HG03139 (cell line): Measurements from ENCODE around the gene S100A3.

ENCODE experiments used
- ATAC-seq: cut with Tn5 transposase; IDR thresholded peaks from one replicate; pipeline ENCODE4 v1.9.1; 2021; ENCODE audit not compliant: unreplicated experiment

S100A3 gene

DNA sequence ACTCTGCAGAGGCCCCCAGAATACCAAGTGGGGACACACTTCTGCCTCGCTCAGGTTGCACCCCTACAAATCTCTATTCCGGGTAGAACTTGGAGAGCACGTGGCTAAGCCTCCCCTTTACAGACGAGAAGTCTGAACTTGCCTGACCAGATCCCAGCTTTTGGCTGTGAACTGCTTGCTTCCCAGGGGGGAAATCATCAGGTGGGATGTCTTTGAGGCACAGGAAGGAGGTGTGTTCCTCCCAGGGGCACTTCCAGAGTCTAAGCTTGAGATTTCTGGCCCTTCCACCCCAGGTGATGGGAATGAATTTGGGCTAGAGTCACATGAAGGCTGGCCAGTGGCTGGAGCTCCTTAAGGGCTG is 1.3 kb upstream of the S100A3 start:
- ATAC-seq: no peak

DNA sequence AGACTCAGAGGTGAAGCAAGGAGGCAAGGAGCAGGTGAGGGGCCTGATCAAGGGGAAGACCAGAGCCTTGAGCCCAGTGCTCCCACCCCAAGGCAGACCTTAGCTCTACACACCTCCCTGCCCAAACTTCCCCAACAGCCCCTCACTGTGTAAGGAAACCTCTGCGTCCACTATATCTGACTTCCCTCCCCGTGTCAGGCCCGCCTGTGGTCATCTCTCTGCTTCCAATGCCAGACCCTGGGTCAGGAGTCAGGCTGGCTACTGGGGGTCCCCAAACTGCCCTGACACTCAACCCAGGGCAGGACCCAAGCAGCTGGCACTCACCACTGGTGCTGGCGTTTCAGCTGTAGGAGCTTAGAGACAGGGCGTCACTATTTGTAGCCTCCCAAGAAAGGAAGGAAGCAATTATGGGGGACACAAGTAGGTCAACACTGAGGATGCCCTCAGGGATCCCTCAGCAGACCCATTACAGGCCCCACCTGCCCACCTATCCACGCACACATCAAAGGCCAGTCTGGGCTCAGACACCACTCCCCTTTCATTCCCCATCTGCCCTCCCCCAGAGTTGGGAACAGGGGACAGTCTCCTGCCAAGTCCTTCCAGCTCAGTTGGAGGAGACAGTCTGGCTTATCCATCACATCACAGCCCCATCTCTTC is 811 bp upstream of the S100A3 start:
- ATAC-seq: no peak

DNA sequence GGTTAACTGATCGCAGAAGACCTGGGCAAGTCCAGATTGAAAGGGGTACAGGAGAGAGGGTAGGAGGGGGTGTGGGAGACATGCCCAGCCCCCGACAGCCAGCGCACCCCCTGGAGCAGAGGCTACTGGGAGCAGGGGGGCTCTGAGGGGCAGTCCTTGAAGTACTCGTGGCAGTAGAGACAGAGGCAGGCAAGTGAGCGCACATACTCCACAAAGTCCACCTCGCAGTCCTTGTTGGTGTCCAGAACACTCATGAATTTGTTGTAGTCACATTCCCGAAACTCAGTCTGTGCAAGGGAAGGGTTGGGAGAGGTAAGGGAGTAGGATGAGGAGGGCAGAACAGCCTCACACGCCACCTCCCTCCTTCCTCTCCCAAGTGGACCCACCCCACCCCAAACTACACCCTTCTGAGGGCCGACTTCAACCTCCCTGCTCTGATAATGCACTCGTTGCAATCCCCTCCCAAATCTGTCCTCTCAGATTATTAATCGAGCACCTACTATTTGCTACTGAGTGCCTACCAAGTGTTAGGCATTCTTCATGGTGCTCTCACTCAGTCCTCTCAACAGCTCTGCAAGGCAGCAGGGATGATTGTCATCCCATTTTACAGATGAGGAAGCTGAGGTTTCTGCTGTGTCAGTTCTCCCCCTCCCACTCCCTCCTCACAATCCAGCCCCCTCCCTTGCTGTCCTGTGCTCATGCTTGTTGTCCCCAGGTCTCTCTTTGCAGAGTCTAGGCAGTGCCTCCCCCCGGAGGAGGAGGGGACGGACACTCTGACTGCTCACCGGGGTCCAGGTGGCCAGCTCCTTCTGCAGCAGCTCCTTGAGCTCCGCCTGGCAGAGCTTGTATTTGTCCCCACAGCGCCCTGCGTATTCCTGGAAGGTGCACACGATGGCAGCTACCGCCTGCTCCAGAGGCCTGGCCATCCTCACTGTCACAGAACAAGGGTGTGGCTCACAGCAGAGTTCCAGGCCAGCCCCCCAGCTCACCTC is 1.2 kb downstream of the S100A3 start:
- ATAC-seq: no peak

GRCh38 chr1:153546796-153547559 is 2.1 kb downstream of the S100A3 start:
- no peak for ATAC-seq

- no peak for ATAC-seq
These were observed 2.7 kb downstream of the S100A3 start for GRCh38 chr1:153546371-153546770.

DNA sequence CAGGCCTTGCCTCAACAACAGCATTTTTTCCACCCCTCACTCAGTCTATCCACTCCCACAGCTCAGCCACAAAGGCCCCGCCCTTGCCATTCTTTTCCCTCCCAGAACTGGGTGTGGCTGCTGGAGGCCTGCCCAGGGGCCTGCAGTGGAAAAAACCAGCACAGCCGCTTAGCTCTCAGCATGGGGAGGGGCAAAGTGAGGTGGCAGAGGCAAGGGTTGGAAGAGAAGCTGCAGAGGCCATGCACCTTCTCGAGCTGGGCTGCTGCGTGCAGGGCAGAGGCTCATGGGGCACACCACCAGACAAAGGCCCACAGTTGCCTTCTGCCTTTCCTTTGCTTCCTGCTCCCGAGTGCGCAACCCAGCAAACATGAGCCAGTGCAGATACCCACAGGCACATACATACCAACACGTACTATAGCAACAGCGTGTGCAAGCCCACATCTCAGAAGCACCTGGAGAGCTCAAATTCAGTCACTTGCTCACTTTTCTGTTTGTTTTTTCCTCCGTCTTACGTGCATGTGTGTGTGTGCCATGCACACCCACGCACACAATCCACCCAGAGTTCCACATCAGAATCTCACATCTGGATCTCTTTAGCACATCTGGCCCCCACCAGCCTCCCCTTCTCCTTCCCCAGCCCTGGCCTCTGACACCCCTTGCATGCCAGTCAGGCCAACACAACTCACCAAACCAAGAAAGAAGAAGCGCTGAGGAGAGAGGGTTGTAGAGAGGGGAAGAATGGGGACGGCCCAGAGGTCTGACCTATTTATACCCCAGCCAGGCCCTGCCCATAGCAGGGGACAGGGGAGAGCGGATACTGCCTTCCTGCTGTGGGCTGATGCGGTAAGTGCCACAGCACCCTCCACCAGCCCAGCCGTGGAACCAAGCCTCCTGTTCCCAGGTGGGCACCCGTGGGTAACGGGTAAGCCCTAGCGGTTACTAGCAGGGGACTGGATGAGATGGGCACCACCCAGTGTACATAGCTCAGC is 3.7 kb downstream of the S100A3 start, which contains the start of gene S100A4:
Gene S100A4 (minus strand): TSS at position 740 of the 989 bp plus-strand sequence. CDS start 1,012 bp downstream, outside the sequence.
- no peak for ATAC-seq

GRCh38 chr1:153544453-153545066 is 4.5 kb downstream of the S100A3 start:
- ATAC-seq: no peak

DNA sequence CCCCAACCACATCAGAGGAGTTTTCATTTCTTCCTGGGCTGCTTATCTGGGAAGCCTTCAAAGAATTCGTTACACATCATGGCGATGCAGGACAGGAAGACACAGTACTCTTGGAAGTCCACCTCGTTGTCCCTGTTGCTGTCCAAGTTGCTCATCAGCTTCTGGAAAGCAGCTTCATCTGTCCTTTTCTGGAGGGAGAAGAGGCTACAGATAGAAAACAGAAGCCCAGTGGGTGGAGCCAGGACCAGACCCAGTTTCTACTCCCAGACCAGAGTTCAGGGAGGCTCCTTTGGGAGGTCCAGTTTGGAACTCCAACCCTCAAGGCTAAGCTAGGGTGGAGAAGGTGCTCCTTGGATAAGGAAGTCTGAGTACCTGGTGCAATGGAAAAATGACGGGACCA is 5.3 kb downstream of the S100A3 start:
- ATAC-seq: no peak

GRCh38 chr1:153542956-153543711 is 5.9 kb downstream of the S100A3 start:
- no peak for ATAC-seq

DNA sequence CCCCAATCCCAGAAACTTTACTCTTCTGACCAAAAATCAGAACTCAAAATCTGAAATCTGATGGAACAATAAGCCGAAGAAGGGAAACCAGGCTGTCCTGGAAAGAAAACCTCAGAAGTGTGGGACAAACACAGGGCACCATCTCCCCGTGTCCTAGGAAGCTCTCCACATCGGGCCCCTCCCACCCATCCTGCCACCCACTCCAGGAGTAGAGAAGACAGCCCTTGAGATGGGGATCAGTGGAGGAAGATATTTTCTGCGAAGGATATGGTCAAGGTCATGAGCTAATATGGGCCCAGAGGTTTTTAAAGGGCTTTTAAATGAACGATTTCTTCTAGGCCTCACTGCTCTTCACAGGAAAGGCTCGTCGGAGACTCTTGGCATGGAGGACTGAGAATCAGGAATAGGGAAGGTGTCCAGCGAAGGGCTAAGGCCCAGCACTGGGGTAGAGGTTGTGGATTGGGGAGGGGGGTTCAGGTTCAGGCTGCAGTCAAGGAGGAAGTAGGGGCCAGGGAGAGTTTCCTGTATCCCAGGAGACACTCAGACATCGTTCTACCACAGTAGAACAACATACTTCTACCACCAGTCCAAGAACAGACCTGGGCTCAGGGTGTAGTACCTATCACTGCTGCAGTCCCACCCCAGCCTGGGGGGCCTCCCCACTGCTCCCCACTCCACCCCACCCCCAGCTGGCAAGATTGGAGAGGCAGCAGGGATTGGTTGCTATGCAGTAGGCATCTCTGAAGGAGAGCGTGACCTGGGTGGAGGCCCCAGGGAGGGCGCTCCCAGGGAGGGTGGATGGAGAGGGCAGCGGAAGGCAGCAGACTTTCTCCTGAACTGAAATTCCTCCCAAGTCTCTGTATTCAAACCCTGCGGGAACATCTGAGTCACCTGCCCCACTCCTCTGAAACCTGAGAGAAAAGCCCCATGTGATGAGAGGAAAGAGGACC is 7.1 kb downstream of the S100A3 start:
- no peak for ATAC-seq

GRCh38 chr1:153540394-153541361 is 8.4 kb downstream of the S100A3 start, which contains the start of gene S100A5:
TSS of gene S100A5 (minus strand) at chr1:153540934. CDS start at chr1:153540191, 743 bp downstream.
- ATAC-seq: no peak

DNA sequence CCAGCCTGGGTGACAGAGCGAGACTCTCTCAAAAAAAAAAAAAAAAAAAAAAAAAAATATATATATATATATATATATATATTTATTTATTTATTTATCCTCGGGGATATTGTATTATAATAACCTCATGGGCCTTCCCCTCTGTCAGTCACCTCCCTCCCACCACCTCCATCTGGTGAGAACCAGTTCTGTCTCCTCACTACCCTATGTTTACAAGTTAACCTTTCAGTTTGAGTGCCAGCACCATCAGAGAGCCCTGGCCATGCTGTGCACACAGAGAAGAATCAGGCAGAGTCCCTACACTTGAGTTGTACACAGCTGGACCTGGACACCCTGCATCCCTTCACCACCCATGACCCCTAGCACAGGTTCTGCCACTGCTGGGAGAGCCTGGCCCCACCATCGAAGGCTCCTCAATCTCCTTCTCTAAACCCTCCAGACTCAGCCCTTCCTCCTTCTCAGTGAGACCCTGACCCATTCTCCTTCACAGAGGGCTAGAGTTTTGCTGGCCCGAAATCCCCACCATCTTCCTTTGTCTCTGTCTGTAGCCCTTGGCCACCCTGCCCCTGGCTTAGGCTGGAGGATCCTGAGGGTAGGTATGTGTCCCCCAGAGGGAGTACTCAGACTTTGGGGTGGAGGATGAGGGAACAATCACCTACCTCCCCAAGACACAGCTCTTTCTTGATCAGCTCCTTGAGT is 9.5 kb downstream of the S100A3 start:
- ATAC-seq: no peak

GRCh38 chr1:153538315-153538821 is 10.7 kb downstream of the S100A3 start:
- ATAC-seq: no peak

- ATAC-seq: no peak
These were observed 11.7 kb downstream of the S100A3 start for GRCh38 chr1:153537376-153537730.

DNA sequence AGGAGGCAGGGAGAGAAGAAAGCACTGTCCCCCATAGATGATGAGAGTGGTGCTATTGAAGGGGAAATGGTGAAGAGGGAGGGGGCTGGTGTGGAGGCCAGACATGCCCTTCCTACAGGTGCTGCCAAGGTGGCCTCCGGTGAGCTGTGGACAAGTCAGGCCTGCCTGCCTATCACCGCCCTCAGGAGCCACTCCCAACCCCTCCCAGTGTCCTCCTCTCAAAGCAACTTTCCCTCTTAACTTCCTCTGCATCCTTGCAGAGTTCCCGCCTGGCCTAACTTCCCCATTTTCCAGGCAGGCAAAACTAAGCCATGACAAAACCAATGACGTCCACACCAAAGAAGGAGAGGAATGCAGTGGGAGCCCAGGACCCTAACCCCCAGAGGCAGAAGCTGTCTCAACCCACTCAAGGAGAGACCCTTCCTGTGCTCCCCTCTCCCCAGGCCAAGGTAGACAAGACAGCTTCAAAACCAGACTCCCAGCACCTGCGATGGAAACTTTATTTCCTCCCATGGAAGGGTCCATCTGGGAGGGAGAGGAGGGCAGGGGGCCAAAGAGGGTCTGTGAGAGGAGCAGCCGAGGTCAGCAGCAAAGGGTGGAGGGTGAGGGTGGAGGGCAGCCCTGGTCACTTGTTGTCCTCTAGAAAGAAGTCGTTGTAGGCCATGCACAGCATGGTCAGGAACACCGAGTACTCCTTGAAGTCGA is 12.2 kb downstream of the S100A3 start:
- no peak for ATAC-seq
